Muscle of leg (tissue), 11 donors: ENCODE measurements around the gene GRIN3A. TPM values are rescaled to one million over a fixed set of nuclear protein-coding genes. Genes with fewer than 3 reads are reported as not detected.

Experiments
- DNase-seq: peaks from one replicate; pipeline ENCODE4 v3.0.0; 2013
- H3K27ac ChIP-seq: one replicate; pipeline ENCODE4 v1.5.1; 2013; ENCODE audit warnings: mild to moderate bottlenecking, low read length, control low read depth
- H3K27me3 ChIP-seq: one replicate; pipeline ENCODE4 v1.6.1; 2013; ENCODE audit warnings: low read length; ENCODE audit not compliant: control insufficient read depth, insufficient read depth
- H3K36me3 ChIP-seq: one replicate; pipeline ENCODE4 v1.6.1; 2013; ENCODE audit warnings: low read length; ENCODE audit not compliant: control insufficient read depth, insufficient read depth
- H3K4me1 ChIP-seq: one replicate; pipeline ENCODE4 v1.6.1; 2013; ENCODE audit warnings: low read length; ENCODE audit not compliant: control insufficient read depth, insufficient read depth
- H3K4me3 ChIP-seq: one replicate; pipeline ENCODE4 v1.5.1; 2013; ENCODE audit warnings: low read length, control low read depth
- H3K9me3 ChIP-seq: replicated peaks from 2 replicates; pipeline ENCODE4 v1.6.1; 2013; ENCODE audit warnings: low read depth, low read length; ENCODE audit not compliant: control insufficient read depth
- WGBS: methylation state at CpG from one replicate; pipeline ENCODE4 v1.1.5; 2013; ENCODE audit warnings: missing lambda C conversion rate; ENCODE audit not compliant: insufficient coverage; 5-methylcytosine and 5-hydroxymethylcytosine counted together
- polyA plus RNA-seq, 8 donors: library from polyadenylated mRNA; unstranded; fragments of 120-200 nt; gene quantifications; one replicate each; pipeline versions ENCODE4 v1.2.1 to v1.2.3, GENCODE V29; 2013; ENCODE audit warnings: inconsistent platforms in 1 of 8, low replicate concordance in 1 of 8; ENCODE audit not compliant: insufficient read length in 8 of 8, insufficient read depth in 1 of 8
- total RNA-seq: library from RNA; stranded (reverse); fragments of 120-200 nt; gene quantifications from one replicate; pipeline ENCODE4 v1.2.4, GENCODE V29; 2013

The GRIN3A gene
- total and polyA plus RNA-seq, 9 donors: 0.48 to 1.1 (median 0.71) TPM

DNA sequence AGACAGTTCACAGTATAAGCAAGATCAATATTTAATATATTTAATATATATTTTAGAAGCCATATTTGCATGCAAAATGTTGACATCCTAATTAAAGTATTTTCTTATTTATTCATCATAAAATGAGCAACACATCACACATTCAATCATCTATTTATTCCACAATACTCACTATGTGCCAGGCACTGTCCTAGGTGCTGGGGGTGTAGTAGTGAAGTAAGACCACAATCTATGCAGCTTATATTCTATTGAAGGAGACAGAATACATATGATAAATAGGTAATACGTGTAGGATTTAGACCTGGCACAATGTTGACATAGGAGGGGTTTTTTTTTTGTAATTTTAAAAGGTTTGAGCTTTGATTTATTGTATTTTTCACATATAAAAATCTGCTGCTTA lies 63.1 kb downstream of the GRIN3A start:
- Histone ChIP-seq H3K4me3 (no peak overlapping the region), H3K27ac (no peak overlapping the region), H3K4me1 (no peaks in the 10 kb centered on the region), H3K27me3 (no peaks in the 10 kb centered on the region), H3K36me3 (no peaks in the 10 kb centered on the region), H3K9me3 (no peaks in the 10 kb centered on the region)
- DNase-seq: no peak
- WGBS: no CpG with 5 or more reads among the region's 1 CpG

DNA sequence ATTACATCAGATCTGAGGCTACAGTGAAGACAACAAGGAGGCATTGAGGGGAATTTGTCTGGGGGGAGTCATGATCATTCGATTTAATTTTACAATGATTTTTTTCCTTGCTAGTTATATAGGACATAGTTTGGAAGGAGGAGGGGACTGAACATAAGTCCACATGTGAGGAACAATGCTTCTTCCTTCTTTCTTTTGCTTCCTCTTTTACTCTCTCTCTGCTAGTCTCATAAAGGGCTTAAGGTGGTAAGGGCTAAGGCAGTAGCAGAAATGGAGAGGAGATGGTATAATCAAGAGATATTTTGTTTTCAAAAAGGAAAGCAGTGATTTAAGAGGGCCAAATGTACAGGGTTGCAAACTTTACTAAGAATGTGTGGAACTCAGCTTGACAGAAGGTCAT lies 64.3 kb downstream of the GRIN3A start:
- WGBS: no CpG with 5 or more reads among the region's 1 CpG
- Histone ChIP-seq H3K4me1 (no peaks in the 10 kb centered on the region), H3K27me3 (no peaks in the 10 kb centered on the region), H3K27ac (no peak overlapping the region), H3K9me3 (no peaks in the 10 kb centered on the region), H3K36me3 (no peaks in the 10 kb centered on the region), H3K4me3 (no peak overlapping the region)
- DNase-seq: no peak

DNA sequence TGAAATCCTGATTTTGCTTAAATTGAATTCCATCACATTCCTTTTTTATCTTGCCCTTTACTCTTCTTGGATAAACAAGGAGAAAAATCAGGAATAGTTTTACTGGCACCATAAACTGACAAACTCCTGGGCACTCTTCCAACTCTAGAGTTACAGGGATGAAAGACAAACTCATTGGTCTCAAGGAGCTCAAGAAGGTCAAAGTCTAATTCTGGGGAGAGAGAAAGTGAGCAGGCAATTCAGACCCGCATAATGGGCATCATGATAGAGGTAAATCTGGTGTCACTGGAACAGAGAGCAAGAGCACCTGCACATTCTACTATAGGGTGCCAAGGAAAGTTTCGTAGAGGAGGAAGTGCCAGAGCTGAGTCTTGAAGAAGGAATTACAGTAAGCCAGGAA lies 64.8 kb downstream of the GRIN3A start:
- Histone ChIP-seq H3K27ac (no peak overlapping the region), H3K36me3 (no peaks in the 10 kb centered on the region), H3K4me1 (no peaks in the 10 kb centered on the region), H3K9me3 (no peaks in the 10 kb centered on the region), H3K4me3 (no peak overlapping the region), H3K27me3 (no peaks in the 10 kb centered on the region)
- WGBS: 55% methylated on average over 2 of the region's 2 CpGs
- DNase-seq: no peak

DNA sequence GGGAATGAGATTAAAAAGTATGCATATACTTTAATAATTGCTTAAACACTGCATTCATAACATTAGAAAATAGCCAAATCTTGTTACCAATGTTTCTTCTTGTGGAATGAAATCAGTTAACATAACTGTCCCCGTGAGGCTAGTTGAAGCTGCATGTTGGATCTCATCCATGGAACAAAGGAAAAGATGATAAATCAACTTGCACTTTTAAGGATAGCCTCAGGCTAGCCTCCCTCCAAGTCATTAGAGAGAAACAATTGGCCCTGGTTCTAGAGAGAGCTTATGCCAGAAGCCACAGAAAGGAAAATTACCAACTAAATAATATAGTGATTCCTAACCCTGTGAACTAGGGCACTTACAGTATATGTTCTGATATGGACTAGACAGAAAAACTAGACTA lies 66.9 kb downstream of the GRIN3A start:
- no peaks in the 10 kb centered on the region for H3K9me3 ChIP-seq
- WGBS: no CpG with 5 or more reads among the region's 1 CpG
- no peak overlapping the region for H3K4me3 ChIP-seq
- H3K27me3 ChIP-seq: no peaks in the 10 kb centered on the region
- DNase-seq: peak; percentile 85
- no peak overlapping the region for H3K27ac ChIP-seq
- no peaks in the 10 kb centered on the region for H3K4me1 ChIP-seq
- H3K36me3 ChIP-seq: no peaks in the 10 kb centered on the region

DNA sequence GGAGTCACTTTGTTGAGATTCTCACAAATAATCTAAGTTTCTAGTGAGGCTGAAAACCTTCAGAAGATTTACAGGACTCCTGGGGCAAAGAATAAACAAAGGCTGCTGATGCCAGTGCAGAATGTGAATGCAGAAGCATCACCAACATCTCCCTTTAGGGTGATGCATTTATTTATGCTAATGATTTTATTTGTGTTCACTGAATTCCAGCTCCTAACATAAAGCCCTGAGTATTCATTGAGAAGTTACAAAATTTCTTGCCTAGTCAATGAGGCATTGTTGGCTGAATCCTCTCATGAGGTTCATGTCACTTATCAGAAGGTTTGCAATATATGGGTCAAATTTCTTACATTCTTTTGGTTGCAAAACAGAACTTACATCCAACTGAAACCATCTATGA lies 70.0 kb downstream of the GRIN3A start:
- no peaks in the 10 kb centered on the region for H3K36me3 ChIP-seq
- H3K9me3 ChIP-seq: no peaks in the 10 kb centered on the region
- no peaks in the 10 kb centered on the region for H3K4me1 ChIP-seq
- DNase-seq: no peak
- H3K4me3 ChIP-seq: no peak overlapping the region
- no peak overlapping the region for H3K27ac ChIP-seq
- no peaks in the 10 kb centered on the region for H3K27me3 ChIP-seq

DNA sequence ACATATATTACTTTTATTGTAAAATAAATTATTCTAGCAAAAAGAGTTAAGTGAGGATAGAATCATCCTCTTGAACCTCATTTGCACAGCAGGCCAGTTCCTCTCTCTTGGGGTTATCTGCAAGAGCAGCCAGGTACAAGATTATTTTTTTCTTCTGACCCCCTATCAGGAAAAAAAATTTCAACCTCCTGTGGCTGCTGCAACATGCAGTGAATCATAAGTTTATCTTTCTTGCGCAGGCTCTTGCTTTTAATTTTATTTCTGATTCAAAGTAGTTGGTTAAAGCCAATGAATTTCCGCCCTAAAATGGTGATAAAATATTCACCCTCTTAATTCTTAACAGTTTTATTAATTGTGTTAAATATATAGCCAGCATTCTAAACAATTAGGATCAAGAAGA lies 74.0 kb downstream of the GRIN3A start:
- no CpG with 5 or more reads among the region's 2 CpGs for WGBS

DNA sequence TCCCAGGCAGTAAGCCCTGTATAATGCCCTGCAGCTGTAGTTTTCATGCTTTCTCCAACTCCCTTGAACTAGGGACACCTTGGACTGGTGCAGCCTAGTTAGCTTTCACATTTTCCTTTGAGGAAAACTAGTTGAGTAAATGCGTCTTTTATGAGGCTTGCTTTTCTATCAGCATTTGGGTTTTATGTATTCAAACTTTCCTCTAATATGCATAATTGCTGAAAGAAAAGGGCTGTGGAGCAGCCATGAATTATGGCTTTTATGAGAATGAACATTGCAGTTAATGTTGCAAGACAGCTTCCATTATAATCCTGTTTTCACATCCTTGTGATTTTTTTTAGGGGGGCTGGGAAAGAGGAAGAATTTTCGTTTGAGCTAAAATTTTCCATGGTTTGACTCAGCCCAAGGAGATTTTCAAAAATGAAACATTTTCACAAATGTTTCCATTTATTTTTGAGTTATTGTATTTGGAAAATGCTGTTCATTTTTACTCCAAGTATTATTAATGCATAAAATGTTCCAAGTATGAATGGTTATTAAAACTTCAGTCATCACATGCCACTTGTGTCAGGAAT lies 85.8 kb downstream of the GRIN3A start:
- peak; percentile 84 for DNase-seq
- Histone ChIP-seq H3K4me1 (peaks cover 2% of the 10 kb centered on the region), H3K27ac (no peak overlapping the region), H3K27me3 (no peaks in the 10 kb centered on the region), H3K36me3 (no peaks in the 10 kb centered on the region), H3K4me3 (no peak overlapping the region), H3K9me3 (no peaks in the 10 kb centered on the region)
- no CpG with 5 or more reads among the region's 2 CpGs for WGBS

More for the DNA sequence above, 74.0 kb downstream of the GRIN3A start:
- Histone ChIP-seq H3K36me3 (no peaks in the 10 kb centered on the region), H3K27ac (no peak overlapping the region), H3K4me3 (no peak overlapping the region), H3K4me1 (no peaks in the 10 kb centered on the region), H3K27me3 (no peaks in the 10 kb centered on the region), H3K9me3 (no peaks in the 10 kb centered on the region)
- no peak for DNase-seq

DNA sequence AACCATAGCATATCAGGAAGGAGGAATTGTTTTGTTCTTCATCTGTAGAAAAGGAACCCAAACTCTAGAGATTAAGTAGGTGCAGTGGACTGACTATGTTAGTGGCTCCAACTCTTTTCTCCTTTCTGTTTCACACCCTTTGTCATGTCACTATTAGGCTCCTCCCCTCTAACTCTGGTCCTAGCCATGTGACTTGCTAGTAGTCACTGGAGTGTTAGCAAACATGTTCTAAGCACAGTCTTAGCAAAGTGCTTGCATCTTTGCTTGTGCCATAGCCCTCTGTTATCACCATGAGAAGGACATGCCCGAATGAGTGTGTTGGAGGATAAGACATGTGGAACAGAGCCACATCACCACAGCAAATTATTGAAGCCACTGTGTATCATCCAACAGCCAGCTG lies 88.3 kb downstream of the GRIN3A start:
- no CpG with 5 or more reads among the region's 1 CpG for WGBS
- Histone ChIP-seq H3K4me3 (no peak overlapping the region), H3K4me1 (peaks cover 2% of the 10 kb centered on the region), H3K36me3 (no peaks in the 10 kb centered on the region), H3K27ac (no peak overlapping the region), H3K9me3 (no peaks in the 10 kb centered on the region), H3K27me3 (no peaks in the 10 kb centered on the region)
- no peak for DNase-seq

DNA sequence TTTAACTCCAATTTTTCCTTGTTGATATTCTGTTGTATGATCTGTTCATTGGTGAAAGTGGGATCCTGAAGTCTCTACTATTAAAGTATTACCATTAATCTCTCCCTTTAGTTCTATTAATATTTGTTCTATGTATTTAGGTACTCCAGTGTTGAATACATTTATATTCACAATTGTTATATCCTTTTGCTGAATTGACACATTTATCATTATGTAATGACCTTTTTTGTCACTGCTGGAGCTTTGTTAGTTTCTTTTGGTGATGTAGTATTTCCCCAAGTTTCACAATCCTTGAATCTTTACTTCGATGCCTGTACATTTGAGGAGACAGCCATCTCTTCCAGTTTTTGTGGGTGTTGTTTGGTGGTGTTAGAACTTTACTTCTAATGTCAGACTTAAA lies 90.0 kb downstream of the GRIN3A start:
- H3K27me3 ChIP-seq: no peaks in the 10 kb centered on the region
- no CpG with 5 or more reads among the region's 1 CpG for WGBS
- H3K36me3 ChIP-seq: no peaks in the 10 kb centered on the region
- no peak overlapping the region for H3K27ac ChIP-seq
- DNase-seq: no peak
- no peak overlapping the region for H3K4me3 ChIP-seq
- peaks cover 2% of the 10 kb centered on the region for H3K4me1 ChIP-seq
- H3K9me3 ChIP-seq: no peaks in the 10 kb centered on the region

DNA sequence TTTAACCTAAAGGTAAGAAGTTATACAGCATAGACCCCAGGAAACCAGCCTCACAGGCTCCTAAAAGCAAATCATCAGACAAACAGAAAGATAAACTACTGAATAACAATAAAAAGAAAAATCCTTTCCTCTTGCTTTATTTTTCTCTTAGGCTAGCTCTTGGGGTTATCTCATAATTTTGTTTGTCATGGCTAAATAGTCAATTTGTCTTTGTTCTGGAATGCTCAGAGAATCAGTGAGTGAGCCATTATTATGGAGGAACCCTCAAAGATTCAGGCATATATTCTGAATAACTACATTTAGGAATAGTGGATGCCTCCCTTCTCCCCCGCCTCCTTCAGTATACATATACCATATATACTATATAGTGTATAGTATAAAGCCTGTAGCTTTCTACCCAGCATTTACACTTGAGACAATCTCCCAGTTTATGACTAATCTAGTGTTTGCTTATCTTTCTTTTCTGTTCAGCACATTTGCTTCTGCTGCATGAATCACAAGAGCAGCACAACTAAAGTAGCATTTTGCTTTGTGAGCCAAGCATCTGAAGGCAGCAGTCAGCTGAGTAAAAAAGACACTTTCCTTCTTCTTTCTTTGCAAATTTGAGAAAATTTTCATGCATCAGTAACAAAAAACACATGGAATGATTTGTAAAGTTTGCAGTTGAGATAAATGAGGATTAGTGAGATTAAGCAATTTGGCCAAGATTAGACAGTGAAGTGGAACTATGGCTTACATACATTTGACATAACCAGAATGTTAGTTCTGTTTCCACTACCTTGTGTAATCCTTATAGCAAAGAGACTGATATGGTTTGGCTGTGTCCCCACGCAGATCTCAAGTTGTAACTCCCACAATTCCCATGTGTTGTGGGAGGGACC lies 98.4 kb downstream of the GRIN3A start:
- no CpG with 5 or more reads among the region's 2 CpGs for WGBS
- no peaks in the 10 kb centered on the region for H3K27me3 ChIP-seq
- no peaks in the 10 kb centered on the region for H3K9me3 ChIP-seq
- DNase-seq: no peak
- H3K4me1 ChIP-seq: no peaks in the 10 kb centered on the region
- H3K36me3 ChIP-seq: no peaks in the 10 kb centered on the region
- no peak overlapping the region for H3K4me3 ChIP-seq
- H3K27ac ChIP-seq: no peak overlapping the region
